ENCODE data around the gene DIP2A. TPM values are rescaled to one million over a fixed set of nuclear protein-coding genes. Genes with fewer than 3 reads are reported as not detected.

Gene DIP2A
- total RNA-seq, 4 donors from 2014 or later = 25.9 to 57.4 (median 33.3) TPM

GRCh38 chr21:46581780-46582307 is 123.2 kb downstream of the DIP2A start:
- no peak for ATAC-seq (ENCODE audit: low FRiP score)
- no peak for DNase-seq (ENCODE audit: low spot score)
- no peak for TF ChIP-seq CTCF (IDR thresholded peaks at IDR 0.05)

GRCh38 chr21:46585191-46585953 is 126.7 kb downstream of the DIP2A start:
- ATAC-seq (ENCODE audit: low FRiP score) (no peak), DNase-seq (ENCODE audit: low spot score) (no peak)
- TF ChIP-seq CTCF (IDR thresholded peaks at IDR 0.05) = no peak

GRCh38 chr21:46594276-46594675 is 135.6 kb downstream of the DIP2A start:
- TF ChIP-seq CTCF (IDR thresholded peaks at IDR 0.05) = no peak
- no peak for ATAC-seq (ENCODE audit: low FRiP score)

GRCh38 chr21:46596201-46596600 is 137.5 kb downstream of the DIP2A start:
- ATAC-seq (ENCODE audit: low FRiP score) (no peak), DNase-seq (ENCODE audit: low spot score) (no peak)
- no peak for TF ChIP-seq CTCF (IDR thresholded peaks at IDR 0.05)

More at GRCh38 chr21:46594276-46594675, 135.6 kb downstream of the DIP2A start:
- DNase-seq (ENCODE audit: low spot score) = no peak

GRCh38 chr21:46597031-46597430 is 138.3 kb downstream of the DIP2A start:
- ATAC-seq (ENCODE audit: low FRiP score) (no peak), DNase-seq (ENCODE audit: low spot score) (no peak)
- TF ChIP-seq CTCF (IDR thresholded peaks at IDR 0.05) = no peak

- ATAC-seq (ENCODE audit: low FRiP score) (no peak), DNase-seq (ENCODE audit: low spot score) (no peak)
- no peak for TF ChIP-seq CTCF (IDR thresholded peaks at IDR 0.05)
Measured at GRCh38 chr21:46597896-46598343, 139.2 kb downstream of the DIP2A start.
